ENCODE data around the gene ACTN2.

ACTN2 gene

GRCh38 chr1:236710328-236710892 lies 24.1 kb downstream of the ACTN2 start:
- no peaks in the 10 kb centered on the region for H3K36me3 ChIP-seq (ENCODE audit: insufficient read depth, low read length)
- no peaks in the 10 kb centered on the region for H3K4me1 ChIP-seq (ENCODE audit: insufficient read depth, low read length)
- no peak overlapping the region for H3K9ac ChIP-seq (ENCODE audit: low read depth, low read length)
- no peaks in the 10 kb centered on the region for H3K9me3 ChIP-seq (ENCODE audit: control insufficient read depth, insufficient read depth, low read length)

DNA sequence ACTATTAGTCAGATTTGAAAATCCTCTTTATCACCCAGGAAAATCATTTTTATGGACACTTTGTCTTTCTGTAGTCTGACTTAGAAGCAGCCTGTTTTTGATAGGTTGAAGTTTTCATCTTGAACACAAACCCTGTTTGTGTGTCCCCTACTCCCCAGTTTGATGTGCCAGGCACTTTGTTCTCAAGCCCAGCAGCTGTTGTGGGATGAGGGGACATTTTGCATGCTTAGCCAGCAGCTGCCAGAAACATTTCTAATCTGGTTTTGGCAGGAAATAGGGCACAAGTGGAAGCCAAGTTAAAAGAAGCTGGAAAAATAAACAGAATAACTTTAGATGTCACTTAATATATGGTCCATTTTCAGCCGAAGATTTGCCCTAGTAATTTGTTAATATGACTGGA lies 29.9 kb downstream of the ACTN2 start:
- no peak overlapping the region for H3K9ac ChIP-seq (ENCODE audit: low read depth, low read length)
- no peaks in the 10 kb centered on the region for H3K36me3 ChIP-seq (ENCODE audit: insufficient read depth, low read length)
- no peaks in the 10 kb centered on the region for H3K4me1 ChIP-seq (ENCODE audit: insufficient read depth, low read length)
- no peaks in the 10 kb centered on the region for H3K9me3 ChIP-seq (ENCODE audit: control insufficient read depth, insufficient read depth, low read length)

GRCh38 chr1:236717811-236718210 lies 31.5 kb downstream of the ACTN2 start:
- Histone ChIP-seq H3K9ac (ENCODE audit: low read depth, low read length) (no peak overlapping the region), H3K9me3 (ENCODE audit: control insufficient read depth, insufficient read depth, low read length) (no peaks in the 10 kb centered on the region), H3K36me3 (ENCODE audit: insufficient read depth, low read length) (no peaks in the 10 kb centered on the region), H3K4me1 (ENCODE audit: insufficient read depth, low read length) (no peaks in the 10 kb centered on the region)

DNA sequence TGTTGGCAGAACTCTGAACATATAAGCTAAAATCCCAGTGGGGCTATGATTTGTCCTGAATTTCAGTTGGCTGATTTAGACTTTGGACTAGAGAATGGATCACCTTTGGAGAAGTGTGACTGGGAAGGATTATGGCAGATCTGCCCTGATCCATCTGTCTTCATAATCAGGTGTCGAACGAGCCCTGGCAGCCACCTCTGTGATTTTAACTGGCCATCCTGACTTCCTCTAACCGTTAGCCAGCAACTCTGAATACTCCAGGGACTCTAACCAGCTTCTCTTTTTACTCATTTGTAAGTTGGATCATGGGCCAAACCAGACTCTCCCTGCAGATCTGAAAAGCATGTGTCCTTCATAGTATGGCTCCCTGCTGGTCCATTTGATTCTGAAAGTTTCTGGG lies 32.0 kb downstream of the ACTN2 start:
- Histone ChIP-seq H3K4me1 (ENCODE audit: insufficient read depth, low read length) (no peaks in the 10 kb centered on the region), H3K36me3 (ENCODE audit: insufficient read depth, low read length) (no peaks in the 10 kb centered on the region), H3K9me3 (ENCODE audit: control insufficient read depth, insufficient read depth, low read length) (no peaks in the 10 kb centered on the region), H3K9ac (ENCODE audit: low read depth, low read length) (no peak overlapping the region)

DNA sequence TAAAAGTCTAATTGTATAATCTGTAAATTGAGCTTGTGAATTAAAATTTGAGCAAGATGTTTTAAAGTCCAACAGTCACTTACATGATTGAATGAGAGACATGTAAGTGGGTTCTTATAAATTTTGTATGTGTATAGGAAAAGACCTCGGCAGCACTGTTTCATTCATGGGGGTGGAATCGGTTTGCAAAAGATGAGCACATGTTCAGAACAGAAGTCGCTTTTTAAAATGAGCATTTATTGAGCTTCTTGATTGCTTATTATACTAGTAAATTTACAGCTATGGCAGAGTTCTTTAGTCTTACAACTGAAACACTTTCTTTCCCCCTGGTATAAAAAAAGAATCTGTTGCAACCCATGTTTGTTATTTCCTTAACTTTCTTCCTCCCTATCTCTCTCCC lies 33.9 kb downstream of the ACTN2 start:
- Histone ChIP-seq H3K9me3 (ENCODE audit: control insufficient read depth, insufficient read depth, low read length) (no peaks in the 10 kb centered on the region), H3K9ac (ENCODE audit: low read depth, low read length) (no peak overlapping the region), H3K4me1 (ENCODE audit: insufficient read depth, low read length) (no peaks in the 10 kb centered on the region), H3K36me3 (ENCODE audit: insufficient read depth, low read length) (no peaks in the 10 kb centered on the region)

- H3K9ac ChIP-seq (ENCODE audit: low read depth, low read length): no peak overlapping the region
- H3K36me3 ChIP-seq (ENCODE audit: insufficient read depth, low read length): no peaks in the 10 kb centered on the region
- H3K9me3 ChIP-seq (ENCODE audit: control insufficient read depth, insufficient read depth, low read length): no peaks in the 10 kb centered on the region
- H3K4me1 ChIP-seq (ENCODE audit: insufficient read depth, low read length): no peaks in the 10 kb centered on the region
These were observed 34.3 kb downstream of the ACTN2 start for GRCh38 chr1:236720611-236721010.

- Histone ChIP-seq H3K9ac (ENCODE audit: low read depth, low read length) (no peak overlapping the region), H3K36me3 (ENCODE audit: insufficient read depth, low read length) (no peaks in the 10 kb centered on the region), H3K9me3 (ENCODE audit: control insufficient read depth, insufficient read depth, low read length) (no peaks in the 10 kb centered on the region), H3K4me1 (ENCODE audit: insufficient read depth, low read length) (no peaks in the 10 kb centered on the region)
These were observed 37.8 kb downstream of the ACTN2 start for GRCh38 chr1:236724049-236724448.

- Histone ChIP-seq H3K36me3 (ENCODE audit: insufficient read depth, low read length) (no peaks in the 10 kb centered on the region), H3K4me1 (ENCODE audit: insufficient read depth, low read length) (no peaks in the 10 kb centered on the region), H3K9me3 (ENCODE audit: control insufficient read depth, insufficient read depth, low read length) (no peaks in the 10 kb centered on the region), H3K9ac (ENCODE audit: low read depth, low read length) (no peak overlapping the region)
These were observed 38.2 kb downstream of the ACTN2 start for GRCh38 chr1:236724506-236724905.

- H3K9ac ChIP-seq (ENCODE audit: low read depth, low read length): no peak overlapping the region
These were observed 39.4 kb downstream of the ACTN2 start for GRCh38 chr1:236725668-236726067.

DNA sequence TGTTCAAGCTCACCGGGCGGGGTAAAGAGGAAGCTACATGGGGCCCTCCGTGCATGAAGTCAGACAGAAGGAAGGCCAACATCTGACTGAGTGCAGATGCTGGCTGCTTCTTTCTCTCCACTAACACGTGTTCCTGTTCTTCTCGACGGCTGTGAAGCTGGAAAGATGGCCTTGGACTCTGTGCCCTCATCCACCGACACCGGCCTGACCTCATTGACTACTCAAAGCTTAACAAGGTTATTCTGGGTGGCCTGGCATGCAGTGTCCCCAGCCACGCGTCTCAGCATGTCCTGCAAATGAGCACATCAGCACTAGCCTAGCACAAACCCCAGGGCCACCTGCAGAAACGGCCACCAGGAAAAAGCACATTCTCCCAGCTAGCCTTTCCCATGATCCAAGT lies 41.2 kb downstream of the ACTN2 start:
- Histone ChIP-seq H3K9ac (ENCODE audit: low read depth, low read length) (no peak overlapping the region), H3K36me3 (ENCODE audit: insufficient read depth, low read length) (no peaks in the 10 kb centered on the region), H3K9me3 (ENCODE audit: control insufficient read depth, insufficient read depth, low read length) (no peaks in the 10 kb centered on the region), H3K4me1 (ENCODE audit: insufficient read depth, low read length) (no peaks in the 10 kb centered on the region)

More at GRCh38 chr1:236725668-236726067, 39.4 kb downstream of the ACTN2 start:
- Histone ChIP-seq H3K36me3 (ENCODE audit: insufficient read depth, low read length) (no peaks in the 10 kb centered on the region), H3K4me1 (ENCODE audit: insufficient read depth, low read length) (no peaks in the 10 kb centered on the region), H3K9me3 (ENCODE audit: control insufficient read depth, insufficient read depth, low read length) (no peaks in the 10 kb centered on the region)

DNA sequence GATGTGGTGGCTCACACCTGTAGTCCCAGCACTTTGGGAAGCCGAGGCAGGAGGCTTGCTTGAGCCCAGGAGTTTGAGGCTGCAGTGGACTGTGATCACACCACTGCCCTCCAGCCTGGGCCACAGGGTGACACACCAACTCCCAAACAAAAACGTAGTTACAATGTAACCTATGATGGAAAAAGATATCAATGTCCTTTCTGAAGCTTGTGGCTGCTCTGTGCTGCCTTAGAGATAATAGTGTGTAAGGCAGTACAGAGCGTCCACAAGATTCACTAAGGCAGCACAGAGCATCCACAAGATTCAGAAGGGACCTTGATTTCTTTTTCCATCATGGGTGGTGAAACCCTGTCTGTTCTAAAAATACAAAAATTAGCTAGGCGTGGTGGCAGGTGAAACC lies 42.5 kb downstream of the ACTN2 start:
- H3K9me3 ChIP-seq (ENCODE audit: control insufficient read depth, insufficient read depth, low read length): no peaks in the 10 kb centered on the region
- H3K4me1 ChIP-seq (ENCODE audit: insufficient read depth, low read length): no peaks in the 10 kb centered on the region
- H3K9ac ChIP-seq (ENCODE audit: low read depth, low read length): no peak overlapping the region
- H3K36me3 ChIP-seq (ENCODE audit: insufficient read depth, low read length): no peaks in the 10 kb centered on the region

DNA sequence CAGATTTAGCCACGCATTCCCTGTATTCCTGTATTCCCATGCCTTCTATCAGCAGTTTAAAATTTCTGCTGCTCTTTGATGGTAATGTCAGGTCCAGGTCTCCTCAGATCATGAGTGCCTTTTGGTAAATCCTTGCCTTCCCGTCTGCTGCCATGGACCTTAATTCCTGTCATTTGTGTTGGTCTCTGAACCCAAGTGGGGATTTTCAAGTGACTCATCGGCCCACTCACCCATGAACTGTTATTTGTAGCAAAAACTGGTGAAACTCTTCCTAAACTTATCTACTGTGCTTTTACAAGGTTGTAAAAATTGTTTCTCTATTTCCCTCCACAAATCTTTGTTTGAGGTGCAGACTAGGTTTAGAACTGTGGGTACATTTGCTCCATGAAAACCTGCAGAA lies 47.4 kb downstream of the ACTN2 start:
- Histone ChIP-seq H3K4me1 (ENCODE audit: insufficient read depth, low read length) (no peaks in the 10 kb centered on the region; the same call in 1 of the 2 replicates), H3K9ac (ENCODE audit: low read depth, low read length) (no peak overlapping the region), H3K36me3 (ENCODE audit: insufficient read depth, low read length) (no peaks in the 10 kb centered on the region), H3K9me3 (ENCODE audit: control insufficient read depth, insufficient read depth, low read length) (no peaks in the 10 kb centered on the region)

DNA sequence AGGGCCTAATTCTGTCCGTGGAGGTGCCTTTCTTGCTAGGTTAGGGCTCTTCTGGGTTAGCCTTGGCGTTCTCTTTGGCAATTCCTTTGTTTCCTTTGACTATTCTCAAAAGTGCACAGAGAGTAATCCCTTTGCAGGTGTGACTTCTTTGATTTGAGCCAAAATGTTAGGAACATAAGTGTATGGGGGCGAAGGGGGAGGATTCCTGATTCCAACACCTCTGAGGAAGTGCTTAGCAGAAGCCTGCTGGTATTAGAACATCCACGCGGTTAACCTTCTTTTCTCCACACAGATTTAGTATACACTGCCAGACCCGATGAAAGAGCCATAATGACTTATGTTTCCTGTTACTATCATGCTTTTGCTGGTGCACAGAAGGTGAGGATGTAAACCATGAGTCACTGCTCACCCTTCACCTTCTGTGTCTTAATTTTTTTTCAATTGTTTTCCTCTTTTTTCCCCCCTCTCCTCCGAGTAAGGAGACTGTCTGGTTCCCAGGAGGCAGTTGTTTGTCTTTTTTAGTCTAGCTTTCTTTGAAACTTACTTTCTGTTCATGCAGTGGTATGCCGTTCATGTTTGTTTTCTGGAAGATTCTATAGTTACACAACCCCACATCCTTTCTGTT lies 48.0 kb downstream of the ACTN2 start:
- Histone ChIP-seq H3K9me3 (ENCODE audit: control insufficient read depth, insufficient read depth, low read length) (no peaks in the 10 kb centered on the region), H3K4me1 (ENCODE audit: insufficient read depth, low read length) (no peaks in the 10 kb centered on the region; the same call in 1 of the 2 replicates), H3K36me3 (ENCODE audit: insufficient read depth, low read length) (no peaks in the 10 kb centered on the region), H3K9ac (ENCODE audit: low read depth, low read length) (no peak overlapping the region)

- Histone ChIP-seq H3K4me1 (ENCODE audit: insufficient read depth, low read length) (no peaks in the 10 kb centered on the region; the same call in 1 of the 2 replicates), H3K36me3 (ENCODE audit: insufficient read depth, low read length) (no peaks in the 10 kb centered on the region)
These were observed 50.5 kb downstream of the ACTN2 start for GRCh38 chr1:236736761-236737160.

DNA sequence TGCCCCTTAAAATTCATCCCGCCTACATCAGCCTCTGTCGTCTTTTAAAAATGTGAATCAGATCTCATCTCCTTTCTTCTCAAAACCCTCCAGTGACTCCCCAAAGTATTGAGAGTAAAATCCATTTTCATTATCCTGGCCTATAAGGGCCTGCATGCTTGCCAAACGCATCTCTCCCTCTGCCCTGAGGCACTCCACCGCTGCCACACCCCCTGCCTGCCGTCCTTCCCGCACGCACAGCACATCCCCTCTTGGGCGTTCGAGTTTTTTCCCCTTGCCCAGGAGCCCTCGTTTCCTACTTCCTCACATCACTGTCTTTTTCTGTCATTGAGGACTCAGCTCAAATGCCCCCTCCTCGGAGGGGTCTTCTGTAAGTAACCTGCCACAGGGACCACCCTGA lies 55.5 kb downstream of the ACTN2 start:
- Histone ChIP-seq H3K36me3 (ENCODE audit: insufficient read depth, low read length) (no peaks in the 10 kb centered on the region), H3K9ac (ENCODE audit: low read depth, low read length) (no peak overlapping the region), H3K9me3 (ENCODE audit: control insufficient read depth, insufficient read depth, low read length) (no peaks in the 10 kb centered on the region), H3K4me1 (ENCODE audit: insufficient read depth, low read length) (no peaks in the 10 kb centered on the region; the same call in none of the 2 replicates)

More at GRCh38 chr1:236736761-236737160, 50.5 kb downstream of the ACTN2 start:
- Histone ChIP-seq H3K9me3 (ENCODE audit: control insufficient read depth, insufficient read depth, low read length) (no peaks in the 10 kb centered on the region), H3K9ac (ENCODE audit: low read depth, low read length) (no peak overlapping the region)
